Left colon (tissue), 2 donors: ENCODE measurements around the gene IFITM5. TPM values are rescaled to one million over a fixed set of nuclear protein-coding genes. Genes with fewer than 3 reads are reported as not detected.
"Not testable (repeated sequence)": the region's sequence is repeated elsewhere in the genome, so short reads cannot be mapped to it uniquely, and the experiment has no call there.

ENCODE experiments used
- ATAC-seq: fragments of 200-7000 bp; cut with Tn5 transposase; one replicate; pipeline ENCODE4 v1.9.1; 2020; ENCODE audit warnings: mild to moderate bottlenecking, moderate library complexity
- DNase-seq, 2 donors: peaks; one replicate each; pipeline ENCODE4 v3.0.0-alpha.2; 2020
- intact Hi-C, 2 donors: fragments of 100-400 bp; cut with DNase I in 1 of 2; cut with micrococcal nuclease in 1 of 2; formaldehyde crosslinking; loops; one replicate each; pipeline versions ENCODE4 v1.11.2 to v1.14.0; 2022; cut with DNase I, micrococcal nuclease
- long read RNA-seq: library from polyadenylated mRNA; unstranded; transcript quantifications from one replicate; pipeline ENCODE4 v2.0.0, GENCODE V29; 2021
- total RNA-seq, 2 donors: library from RNA; stranded (reverse); fragmentation: NEBNext Ultra II Directional; extraction: Animal tissue kit (Norgen Biotek cat#: 25700); gene quantifications; one replicate each; pipeline ENCODE4 v1.2.1, GENCODE V29; 2021
- donor health status: DM: no; HTN: no; CAD: no.
- donor health status: DM: yes; HTN: yes; CAD: no.

Gene IFITM5
- total RNA-seq: not detected
- long read RNA-seq: 0 reads

- ATAC-seq (no peak), DNase-seq (peak; percentile 9 to 19)
- intact Hi-C loops: no loop called here
Observed at GRCh38 chr11:299081-299891, at the start of gene IFITM5. Gene IFITM5, minus strand, starts transcription at chr11:299526. Its CDS starts 36 bp downstream, at chr11:299490.

- no peak for ATAC-seq
- DNase-seq: no peak
- intact Hi-C loops: no loop called here
Observed at GRCh38 chr11:346529-346928, 47.2 kb upstream of the IFITM5 start.

- DNase-seq (no peak), ATAC-seq (no peak)
- intact Hi-C loops: no loop called here
Observed at GRCh38 chr11:344836-345578, 45.7 kb upstream of the IFITM5 start.

- no peak for ATAC-seq
- intact Hi-C loops: no loop called here
- no peak for DNase-seq
Observed at GRCh38 chr11:342328-342727, 43.0 kb upstream of the IFITM5 start.

GRCh38 chr11:340539-341512 lies 41.5 kb upstream of the IFITM5 start:
- ATAC-seq (no peak), DNase-seq (no peak)
- intact Hi-C loops: no loop called here

GRCh38 chr11:339963-340362 lies 40.6 kb upstream of the IFITM5 start:
- intact Hi-C loops: no loop called here
- DNase-seq: no peak
- no peak for ATAC-seq

- DNase-seq (no peak), ATAC-seq (no peak)
- intact Hi-C loops: no loop called here
Observed at GRCh38 chr11:337711-338110, 38.4 kb upstream of the IFITM5 start.

GRCh38 chr11:336659-337198 lies 37.4 kb upstream of the IFITM5 start:
- intact Hi-C loops: no loop called here
- ATAC-seq (peak; percentile 78), DNase-seq (no peak)

GRCh38 chr11:335779-336658 lies 36.7 kb upstream of the IFITM5 start:
- DNase-seq: no peak
- peak; percentile 85 for ATAC-seq
- intact Hi-C loops: no loop called here

GRCh38 chr11:334264-334994 lies 35.1 kb upstream of the IFITM5 start:
- intact Hi-C loops: no loop called here
- DNase-seq (no peak), ATAC-seq (no peak)

- DNase-seq, ATAC-seq, intact Hi-C loops: not testable (repeated sequence)
Observed at GRCh38 chr11:333616-334263, 34.4 kb upstream of the IFITM5 start.

GRCh38 chr11:332651-333480 lies 33.5 kb upstream of the IFITM5 start:
- no peak for ATAC-seq
- intact Hi-C loops: no loop called here
- DNase-seq: no peak

GRCh38 chr11:331358-332060 lies 32.2 kb upstream of the IFITM5 start:
- intact Hi-C loops: no loop called here
- ATAC-seq: no peak
- no peak for DNase-seq

- ATAC-seq (no peak), DNase-seq (peak in 1 of 2 donors; percentile 23)
- intact Hi-C loops: no loop called here
Observed at GRCh38 chr11:330694-331357, 31.5 kb upstream of the IFITM5 start.

GRCh38 chr11:330307-330693 lies 31.0 kb upstream of the IFITM5 start:
- DNase-seq: no peak
- no peak for ATAC-seq
- intact Hi-C loops: no loop called here
